ENCODE data around the gene GNRHR.
"Not testable (repeated sequence)": the region's sequence is repeated elsewhere in the genome, so short reads cannot be mapped to it uniquely, and the experiment has no call there.

GNRHR gene

DNA sequence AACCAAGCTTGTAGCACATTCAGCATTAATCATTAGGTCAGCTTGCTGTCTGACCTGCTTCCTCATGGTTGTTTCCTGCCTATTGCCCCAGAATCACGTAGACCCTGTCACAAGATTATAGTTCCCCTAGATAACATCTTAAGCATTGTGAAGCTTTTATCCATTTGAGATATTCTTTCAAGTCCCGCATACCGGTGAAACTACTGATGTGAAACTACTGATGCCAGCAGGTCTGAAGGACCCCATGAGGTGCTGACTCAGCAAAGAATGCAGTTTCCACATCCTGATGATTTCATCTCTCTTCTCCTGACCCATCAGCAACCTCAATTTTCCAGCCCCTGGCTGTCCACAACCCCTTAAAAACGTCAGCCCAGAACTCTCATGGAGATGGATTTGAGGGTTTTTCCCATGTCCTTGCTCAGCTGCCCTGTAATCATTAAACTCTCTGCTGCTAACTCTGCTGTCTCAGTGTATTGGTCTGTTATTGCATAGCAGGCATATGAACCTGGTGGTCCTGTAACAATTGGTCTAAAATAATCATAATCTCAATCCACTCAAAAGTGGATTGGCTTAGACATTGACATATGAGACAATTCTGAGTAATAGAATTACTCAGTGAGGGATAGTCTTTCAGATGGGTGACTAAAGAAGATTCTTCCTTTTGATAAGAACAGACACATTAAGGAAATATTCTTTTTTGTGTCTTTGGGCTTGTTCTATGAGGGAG, 26.9 kb downstream of the GNRHR start:
- no peak for DNase-seq

DNA sequence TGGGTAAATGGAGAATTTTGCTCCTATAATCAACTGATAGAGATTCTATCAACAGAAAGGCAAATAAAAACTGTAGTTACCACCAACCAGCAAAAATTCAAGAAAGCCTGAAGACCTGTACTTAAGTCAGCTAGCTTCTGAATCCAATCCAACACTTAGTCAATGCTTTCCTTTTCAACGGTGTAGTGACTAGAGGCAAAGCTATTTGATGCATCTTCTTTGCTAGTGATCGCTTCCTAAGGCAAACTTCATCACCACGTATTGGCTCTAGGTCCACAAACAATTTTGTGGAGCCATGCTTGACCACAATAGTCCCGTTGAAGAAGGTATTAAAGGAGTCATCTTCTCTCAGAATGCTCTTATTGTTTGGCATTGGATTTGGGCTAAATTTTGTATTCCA, 28.2 kb downstream of the GNRHR start:
- DNase-seq: no peak

DNA sequence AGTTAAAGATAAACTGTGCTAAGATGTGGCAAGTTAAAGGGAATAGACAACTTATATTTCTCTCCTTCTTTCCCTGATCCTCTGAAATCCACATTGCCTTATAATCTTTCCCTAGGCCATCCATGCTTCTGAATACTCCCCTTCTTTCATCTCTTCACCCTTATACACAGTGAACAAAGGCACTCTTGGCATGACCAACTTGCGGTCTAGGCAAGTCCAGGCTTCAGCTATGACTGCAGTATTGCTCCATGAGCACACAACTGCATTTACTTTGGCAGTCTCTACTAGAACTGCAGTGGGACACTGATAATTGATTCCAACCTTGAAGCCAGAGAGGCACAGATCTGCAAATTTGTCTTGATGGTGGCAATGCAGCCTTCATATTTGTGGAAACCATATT, 29.1 kb downstream of the GNRHR start:
- no peak for DNase-seq

DNA sequence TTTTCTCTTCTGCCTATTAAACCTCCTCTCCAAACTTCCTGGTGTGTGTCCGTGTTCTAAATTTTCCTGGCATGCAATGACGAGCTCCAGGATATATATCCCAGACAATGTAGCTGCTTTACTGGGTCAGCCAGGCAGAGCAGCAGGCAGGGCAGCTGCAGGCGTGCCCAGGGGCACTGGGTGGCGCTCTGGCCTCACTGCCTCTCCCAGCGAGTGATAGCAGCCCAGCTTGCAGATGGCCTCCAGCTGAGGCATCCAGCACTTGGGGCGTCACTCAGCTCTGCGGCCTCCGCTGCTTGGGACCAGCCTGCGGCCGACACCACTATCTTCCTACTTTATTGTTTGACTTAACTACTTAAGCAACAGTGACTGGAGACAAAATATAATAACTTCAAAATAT, 30.2 kb downstream of the GNRHR start:
- no peak for DNase-seq

DNA sequence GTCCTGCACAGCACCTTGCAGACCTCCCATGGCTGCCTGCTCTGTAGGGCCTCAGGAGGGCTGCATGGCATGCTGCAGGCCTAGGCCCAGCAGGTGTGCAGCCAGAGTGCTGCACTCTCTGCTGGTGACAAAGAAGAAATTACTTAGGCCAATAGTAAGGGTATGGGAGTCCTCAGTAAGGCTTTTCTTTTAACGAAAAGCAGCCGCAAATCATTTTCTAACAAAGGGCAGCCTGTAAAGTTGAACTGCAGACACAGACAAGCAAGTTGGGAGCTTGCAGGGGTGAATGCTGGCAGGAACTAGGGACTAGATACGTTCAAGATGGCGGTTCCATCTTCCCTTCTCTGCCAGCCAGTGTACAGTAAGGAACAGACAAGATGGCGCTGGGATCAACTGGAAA, 30.8 kb downstream of the GNRHR start:
- no peak for DNase-seq

DNA sequence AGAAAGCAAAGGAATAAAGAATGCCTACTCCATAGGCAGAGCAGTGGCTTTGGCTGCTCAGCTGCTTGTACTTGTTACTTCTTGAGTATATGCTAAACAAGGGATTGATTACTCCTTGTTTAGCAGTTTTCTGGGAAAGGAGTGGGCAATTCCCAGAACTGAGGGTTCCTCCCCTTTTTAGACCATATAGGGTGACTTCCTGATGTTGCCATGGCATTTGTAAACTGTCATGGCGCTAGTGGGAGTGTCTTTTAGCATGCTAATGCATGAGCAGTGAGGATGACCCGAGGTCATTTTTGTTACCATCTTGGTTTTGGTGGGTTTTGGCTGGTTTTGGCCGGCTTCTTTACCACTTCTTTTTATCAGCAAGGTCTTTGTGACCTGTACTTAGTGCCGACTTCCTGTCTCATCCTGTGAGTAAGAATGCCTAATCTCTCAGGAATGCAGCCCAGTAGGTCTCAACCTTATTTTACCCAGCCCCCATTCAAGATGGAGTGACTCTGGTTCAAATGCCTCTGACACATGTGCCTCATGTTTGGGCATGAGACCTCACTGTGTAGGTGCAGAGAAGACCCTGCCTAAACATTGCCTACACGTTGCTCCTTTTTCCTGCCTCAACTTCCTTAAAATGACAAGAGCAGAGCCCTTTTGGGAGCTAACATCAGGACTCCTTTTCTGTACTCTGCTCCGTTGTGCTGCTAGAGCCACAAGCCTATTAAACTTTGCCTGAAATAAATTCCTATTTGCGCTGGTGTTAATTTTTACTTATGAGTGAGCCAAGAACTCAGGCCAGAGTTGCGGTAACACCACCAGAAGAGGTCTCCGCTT, 32.2 kb downstream of the GNRHR start:
- DNase-seq: no peak

DNA sequence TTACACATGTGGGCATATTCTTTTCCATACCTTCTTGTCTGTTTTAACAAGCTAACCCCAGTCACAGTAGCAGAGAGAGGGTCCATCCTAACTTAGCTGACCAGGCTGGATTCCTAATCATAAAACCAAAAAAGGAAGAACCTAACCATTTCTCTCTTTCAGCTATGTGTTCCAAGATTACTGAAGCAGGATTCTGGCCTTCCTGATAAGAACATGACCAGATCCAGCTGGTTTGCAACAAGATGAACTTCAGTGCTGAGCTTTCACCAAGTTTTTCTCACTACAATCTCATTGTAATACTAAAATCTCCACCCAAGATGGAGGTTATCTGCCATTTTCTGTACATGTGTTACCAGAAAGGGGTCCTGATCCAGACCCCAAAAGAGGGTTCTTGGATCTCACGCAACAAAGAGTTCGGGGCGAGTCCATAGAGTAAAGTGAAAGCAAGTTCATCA, 32.8 kb downstream of the GNRHR start:
- DNase-seq: no peak

DNA sequence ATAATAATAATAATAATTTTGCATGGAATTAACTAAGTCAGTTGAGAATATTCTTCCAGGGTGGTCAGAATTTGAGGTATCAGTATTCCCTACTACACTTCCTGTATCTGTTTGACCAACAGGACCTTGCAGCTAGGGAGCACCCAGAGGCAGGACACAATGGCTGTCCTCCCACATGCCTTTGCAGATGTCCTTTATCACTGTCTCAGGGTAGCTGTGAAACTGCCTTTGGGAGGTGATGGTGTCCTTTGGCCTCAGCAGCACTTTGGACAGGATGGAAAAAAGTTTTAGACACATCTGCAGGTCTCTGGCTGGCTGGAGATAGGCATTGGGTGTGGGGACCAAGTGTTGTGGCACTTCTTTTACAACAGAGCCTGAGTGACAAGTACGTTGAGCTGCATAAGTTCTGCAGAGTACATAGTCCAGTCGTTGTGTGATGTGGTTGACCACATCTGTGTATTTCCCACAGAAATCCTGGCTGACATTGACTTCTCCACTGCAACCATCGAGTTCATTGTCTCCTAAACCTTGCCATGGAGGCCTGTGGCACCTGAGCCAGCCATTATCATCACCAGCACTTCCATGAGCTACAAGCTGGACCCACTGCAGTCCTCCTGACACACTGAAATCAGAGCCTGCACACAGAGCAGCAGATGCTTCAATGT, 34.1 kb downstream of the GNRHR start:
- no peak for DNase-seq

DNA sequence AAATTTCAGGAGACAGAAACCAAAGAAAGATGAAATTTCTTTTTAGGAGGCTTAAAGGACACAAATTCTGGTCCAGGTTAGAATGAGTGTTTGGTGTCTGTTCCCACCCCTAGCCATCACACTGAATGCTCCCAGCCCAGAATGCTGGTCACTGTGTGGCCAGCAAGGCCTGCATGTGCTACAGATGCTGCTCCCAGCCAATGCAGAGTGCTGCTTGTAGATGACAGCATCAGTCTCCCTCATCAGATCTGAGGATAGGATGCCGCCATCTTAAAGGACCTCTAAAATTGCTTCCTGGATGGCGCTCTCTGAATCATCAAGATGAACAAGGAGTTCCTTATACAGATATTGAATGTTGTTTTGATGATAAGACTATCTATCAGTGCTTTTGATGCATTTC, 35.3 kb downstream of the GNRHR start:
- no peak for DNase-seq

DNA sequence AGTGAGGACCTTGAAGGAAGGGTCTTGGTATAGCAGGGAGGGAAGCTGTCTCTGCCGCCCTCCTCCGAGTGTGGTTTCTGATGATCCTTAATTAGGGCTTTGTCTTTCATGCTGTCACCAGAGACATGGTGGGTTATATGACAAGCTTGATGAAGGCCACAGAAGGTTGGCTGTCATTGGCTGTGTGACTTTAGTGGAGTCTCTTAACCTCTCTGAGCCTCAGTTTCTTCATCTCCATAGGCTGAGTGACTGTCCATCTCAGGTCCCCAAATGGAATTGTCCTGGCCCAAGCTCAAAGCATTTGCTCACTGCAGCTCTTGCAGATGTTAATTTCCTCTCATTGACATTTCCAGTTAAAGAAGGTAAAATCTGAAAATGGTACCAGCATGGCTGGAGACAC, 36.6 kb downstream of the GNRHR start:
- no peak for DNase-seq

DNA sequence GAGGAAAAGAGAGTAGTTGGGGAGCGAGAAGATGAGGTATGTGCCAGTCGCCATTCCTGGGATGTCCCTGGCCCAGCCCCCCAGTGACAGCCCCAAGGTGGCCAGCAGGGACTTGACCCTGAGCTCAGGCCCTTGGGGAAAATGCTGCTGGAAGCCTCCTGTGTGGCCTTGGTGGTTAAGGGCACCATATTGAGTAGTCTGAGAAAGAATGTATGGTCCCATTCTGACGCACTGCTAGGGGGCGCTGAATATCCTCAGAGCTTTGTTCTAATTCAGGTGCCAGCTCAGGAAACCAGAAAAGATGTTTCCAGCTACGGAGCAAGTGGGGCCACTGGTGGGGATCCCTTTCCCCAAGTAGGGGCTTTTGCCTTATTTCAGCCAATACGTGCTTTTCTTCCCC, 39.2 kb downstream of the GNRHR start:
- no peak for DNase-seq

DNA sequence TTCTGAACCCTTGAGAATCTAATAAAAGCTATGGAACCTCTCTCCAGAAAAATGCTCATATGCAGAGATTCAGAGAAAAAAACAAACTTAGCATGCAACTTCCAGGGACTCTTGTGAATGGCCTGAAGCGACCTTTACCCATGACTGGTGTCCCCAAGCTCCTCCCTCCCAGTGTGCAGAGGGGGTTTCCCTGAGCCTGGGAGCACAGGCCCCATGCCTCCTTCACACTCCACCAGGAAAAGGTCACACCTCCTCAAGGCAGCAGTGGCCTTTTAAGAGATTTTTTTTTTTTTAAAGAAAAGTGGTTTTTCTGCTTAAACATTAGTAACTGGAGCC, 40.0 kb downstream of the GNRHR start:
- DNase-seq: no peak

DNA sequence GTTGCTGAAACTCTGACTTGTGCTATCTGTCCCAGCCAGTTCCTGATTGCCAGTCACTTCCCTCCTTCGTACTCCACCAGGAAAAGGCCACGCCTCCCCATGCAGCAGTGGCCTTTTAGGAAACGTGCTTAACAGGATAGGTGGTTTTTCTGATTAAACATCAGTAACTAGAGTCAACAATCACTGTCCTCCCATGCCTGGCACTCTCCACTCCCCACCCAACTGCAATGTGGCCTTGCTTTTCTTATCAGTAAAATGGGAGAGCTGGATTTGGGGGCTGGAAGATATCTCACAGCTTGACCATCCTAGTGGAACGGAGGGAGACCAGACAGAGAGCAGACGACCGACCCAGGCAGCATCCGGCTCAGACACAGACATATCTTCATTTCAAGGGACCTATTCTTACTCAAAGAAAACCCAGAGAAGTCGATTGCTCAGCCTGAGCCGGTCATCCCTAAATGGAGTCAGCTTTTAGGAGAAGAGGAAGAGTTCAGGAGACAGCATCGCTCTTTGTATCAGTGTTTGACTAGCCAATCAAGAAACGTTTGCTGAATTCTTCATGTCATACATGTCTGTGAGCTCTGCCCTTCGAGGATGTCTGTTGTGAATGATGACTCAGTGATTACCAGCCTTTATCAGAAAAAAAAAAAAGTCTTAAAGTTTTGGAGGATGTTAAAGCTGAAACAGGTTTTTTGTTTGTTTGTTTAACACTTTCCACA, 40.5 kb downstream of the GNRHR start:
- DNase-seq: no peak

DNA sequence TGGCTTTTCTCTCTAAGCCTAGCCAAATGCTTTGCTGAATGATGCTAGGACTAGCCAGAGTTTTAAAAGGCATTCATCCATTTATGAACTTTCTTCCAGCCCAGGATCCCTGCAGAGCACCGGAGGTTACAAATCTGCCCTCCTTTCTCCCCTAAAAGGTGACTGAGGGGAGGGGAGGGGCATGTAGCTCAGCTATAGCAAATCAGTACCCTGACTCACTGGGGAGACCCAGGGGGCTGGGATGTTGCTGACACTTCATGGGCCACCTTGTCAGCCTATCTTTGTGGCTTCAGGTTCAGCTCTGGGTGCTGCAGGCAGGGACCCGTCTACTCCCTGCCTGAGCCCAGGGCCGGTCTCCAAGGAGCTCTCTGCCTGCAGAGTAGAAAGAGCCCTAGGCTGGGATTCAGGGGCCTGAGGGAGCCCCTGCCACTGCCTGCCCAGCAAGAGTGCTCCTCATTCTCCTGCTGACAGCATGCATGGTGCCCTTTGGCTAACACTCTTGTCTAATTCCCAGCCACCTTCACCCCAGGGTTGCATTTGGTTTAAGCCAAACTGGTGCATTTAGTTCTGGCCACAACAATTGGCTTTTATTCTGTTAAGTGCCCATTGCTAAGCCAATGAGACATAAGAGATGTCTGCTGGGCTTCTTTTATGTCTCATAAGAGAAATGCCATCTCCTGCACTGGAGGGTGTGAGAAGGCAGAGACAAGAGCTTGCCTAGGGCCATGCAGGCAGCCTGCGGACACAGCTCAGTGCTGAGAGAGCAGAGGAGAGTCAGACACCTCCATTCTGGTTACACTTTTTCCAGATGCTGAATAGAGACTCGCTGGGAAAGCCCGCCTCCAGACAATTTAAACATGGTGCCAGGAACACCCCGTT, 41.3 kb downstream of the GNRHR start:
- DNase-seq: no peak

DNA sequence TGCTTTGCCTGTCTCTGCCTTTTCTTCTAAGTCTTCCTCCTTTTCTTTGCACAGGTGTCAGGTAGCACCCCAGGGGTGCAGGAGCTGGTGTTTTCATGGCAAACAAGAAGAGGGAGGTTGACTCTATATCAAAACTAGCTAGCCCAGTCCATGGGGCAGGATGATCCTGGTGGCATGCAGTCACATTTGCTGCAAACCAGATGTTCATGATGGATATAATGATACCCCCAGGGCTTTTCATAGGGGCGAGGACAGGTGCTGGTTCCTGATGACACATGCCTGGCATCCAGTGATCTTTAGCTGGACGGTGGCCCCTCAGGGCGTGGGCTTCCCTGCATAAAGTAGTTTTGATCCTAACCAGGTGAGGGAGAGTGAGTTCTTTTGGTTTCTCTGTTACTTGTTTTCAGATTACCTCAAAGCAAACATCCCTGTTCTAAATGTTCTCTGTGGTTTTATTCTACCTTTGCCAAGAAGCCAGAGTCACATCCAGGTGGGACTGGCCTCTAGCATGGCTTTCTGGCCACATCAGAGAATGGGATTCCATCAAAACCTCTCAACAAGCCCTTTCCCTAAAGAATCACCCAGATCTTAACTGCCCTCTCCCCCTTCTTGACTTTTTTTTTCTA, 42.1 kb downstream of the GNRHR start:
- DNase-seq: no peak

DNA sequence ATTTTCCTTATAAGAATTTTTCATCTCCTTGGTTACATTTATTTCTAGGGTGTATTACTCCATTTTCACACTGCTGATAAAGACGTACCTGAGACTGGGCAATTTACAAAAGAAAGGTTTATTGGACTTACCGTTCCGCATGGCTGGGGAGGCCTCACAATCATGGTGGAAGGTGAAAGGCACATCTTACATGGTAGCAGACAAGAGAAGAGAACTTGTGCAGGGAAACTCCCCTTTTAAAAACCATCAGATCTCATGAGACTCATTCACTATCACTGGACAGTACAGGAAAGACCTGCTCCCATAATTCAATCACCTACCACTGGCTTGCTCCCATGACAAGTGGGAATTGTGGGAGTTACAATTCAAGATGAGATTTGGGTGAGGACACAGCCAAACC, 47.5 kb downstream of the GNRHR start:
- not testable (repeated sequence) for DNase-seq

DNA sequence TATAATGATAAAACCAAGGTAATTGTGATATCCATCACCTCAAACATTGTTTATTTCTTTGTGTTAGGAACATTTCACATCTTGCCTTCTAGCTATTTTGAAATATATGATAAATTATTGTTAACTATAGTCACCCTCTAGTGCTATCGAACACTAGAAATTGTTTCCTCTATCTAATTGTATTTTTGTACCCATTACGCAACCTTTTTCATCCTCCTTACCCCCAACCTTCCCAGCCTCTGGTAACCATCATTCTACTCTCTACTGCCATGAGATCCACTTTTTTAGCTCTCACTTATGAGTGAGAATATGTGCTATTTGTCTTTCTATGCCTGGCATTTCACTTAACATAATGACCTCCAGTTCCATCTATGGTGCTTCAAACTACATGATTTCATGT, 49.3 kb downstream of the GNRHR start:
- DNase-seq: no peak

DNA sequence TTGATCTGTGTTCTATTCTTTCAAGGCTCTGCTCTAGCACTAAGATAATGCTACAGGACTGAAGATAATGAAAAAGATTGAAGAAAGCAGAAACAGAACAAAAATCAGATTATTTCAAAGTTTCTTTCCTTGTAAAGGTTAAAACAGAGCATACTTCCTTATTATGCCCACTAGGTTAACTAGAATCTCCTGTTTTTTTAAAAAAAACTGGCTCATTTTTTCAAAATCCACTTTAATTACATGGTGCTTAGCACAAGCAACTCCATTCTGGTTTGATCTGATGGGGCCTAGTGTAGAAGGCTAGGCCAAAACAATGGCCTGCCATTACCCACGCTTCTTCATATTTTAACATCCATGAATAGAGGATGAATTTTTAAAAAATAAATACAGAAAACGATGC, 52.0 kb downstream of the GNRHR start:
- DNase-seq: no peak

DNA sequence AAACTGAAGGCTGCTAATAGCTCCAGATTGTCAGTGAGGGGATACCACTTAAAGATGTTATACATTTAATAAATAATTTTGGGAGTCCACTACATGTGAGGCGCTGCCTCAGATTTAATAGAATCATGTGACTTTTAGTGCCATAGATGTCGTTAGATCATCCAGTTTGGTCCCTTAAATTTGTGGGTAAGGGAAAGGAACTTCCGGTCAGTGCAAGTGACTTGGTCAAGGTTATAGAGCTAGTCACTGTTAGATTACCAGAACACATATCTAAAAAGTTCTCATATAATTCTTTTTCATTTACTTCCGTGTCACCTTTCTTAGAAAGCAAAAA, 52.7 kb downstream of the GNRHR start:
- DNase-seq: no peak

DNA sequence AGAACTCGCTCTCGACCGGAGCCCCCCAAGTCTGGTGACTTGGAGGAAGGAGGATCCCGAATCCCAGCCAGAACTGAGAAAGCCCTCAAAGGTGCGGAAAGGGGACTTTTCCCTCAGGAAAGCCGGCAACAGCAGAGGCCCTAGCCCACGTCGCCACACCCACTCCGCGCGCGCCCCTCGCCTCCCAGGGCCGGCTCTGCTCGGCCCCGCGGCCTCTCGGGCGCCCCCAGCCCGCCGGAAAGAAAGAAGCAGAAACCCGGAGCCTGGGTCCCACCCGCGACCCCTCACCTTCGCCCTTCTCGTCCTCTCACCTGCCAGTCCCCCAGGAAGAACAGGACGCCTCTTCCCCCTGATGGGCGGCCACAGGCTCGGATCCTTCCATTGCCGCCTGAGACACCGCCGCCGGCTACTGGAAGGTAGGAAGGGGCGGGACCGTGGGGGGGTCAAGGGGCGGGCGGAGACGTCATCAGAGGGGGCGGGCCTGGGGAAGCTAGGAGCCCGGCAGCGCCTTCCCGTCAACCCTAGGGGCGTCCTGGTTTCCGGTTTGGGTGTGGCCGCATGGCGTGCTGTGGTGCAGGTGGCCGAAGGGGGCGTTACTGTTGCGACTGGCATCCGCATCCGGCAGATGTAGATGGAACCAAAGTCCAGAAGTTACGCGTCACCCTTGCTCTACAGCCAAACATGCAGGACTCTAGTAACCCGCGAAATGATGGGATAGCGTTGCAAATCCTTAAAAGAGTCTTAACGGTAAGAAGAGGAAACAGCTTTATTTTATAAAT, 53.3 kb downstream of the GNRHR start, which contains the start of gene UBA6:
TSS of gene UBA6 (minus strand) at position 418 of the 779 bp plus-strand sequence. CDS start at position 382, 36 bp downstream.
- peak; percentile 91 for DNase-seq

All from central memory CD4-positive, alpha-beta T cell (primary cell).